Activated CD8-positive, alpha-beta T cell treated with anti-CD3 and anti-CD28 coated beads, Interleukin-2, amount 10 ng/mL, durations not matched to agents 7 days and 5 days (primary cell): ENCODE results near the gene RPL23. TPM values are rescaled to one million over a fixed set of nuclear protein-coding genes. Genes with fewer than 3 reads are reported as not detected.

Experiments
- ATAC-seq: fragments of 150-1000 bp; cut with Tn5 transposase; one replicate; pipeline ENCODE4 v1.10.0; 2021; ENCODE audit warnings: moderate library complexity
- CTCF ChIA-PET: fragments of 350-600 bp; sonication (Branson Sonifier 250); formaldehyde crosslinking; loops from one replicate; lab custom pipeline; 2021; ENCODE audit warnings: antibody characterized with exemption; lab: Charles Lee
- POLR2A ChIA-PET: fragments of 350-600 bp; sonication (Branson Sonifier 250); formaldehyde crosslinking; loops from one replicate; lab custom pipeline; 2021; ENCODE audit warnings: antibody characterized with exemption; lab: Charles Lee
- DNase-seq: peaks from one replicate; pipeline ENCODE4 v3.0.0-alpha.2; 2020
- H3K27ac Mint-ChIP-seq: one replicate; pipeline ENCODE4 v1.8.0; 2021; ENCODE audit warnings: mild to moderate bottlenecking, mixed read lengths
- H3K27me3 Mint-ChIP-seq: one replicate; pipeline ENCODE4 v1.8.0; 2021; ENCODE audit warnings: low read depth, mixed read lengths
- H3K36me3 Mint-ChIP-seq: one replicate; pipeline ENCODE4 v1.8.0; 2021; ENCODE audit warnings: low read depth, mixed read lengths
- H3K4me1 Mint-ChIP-seq: one replicate; pipeline ENCODE4 v1.8.0; 2021; ENCODE audit warnings: low read depth, mixed read lengths
- H3K4me3 Mint-ChIP-seq: one replicate; pipeline ENCODE4 v1.8.0; 2021; ENCODE audit warnings: mild to moderate bottlenecking, mixed read lengths
- H3K9me3 Mint-ChIP-seq: one replicate; pipeline ENCODE4 v1.8.0; 2022; ENCODE audit warnings: mixed read lengths; ENCODE audit not compliant: insufficient read depth
- total RNA-seq, 2 experiments: library from RNA; stranded (reverse); gene quantifications; one replicate each; pipeline ENCODE4 v1.2.3, GENCODE V29; 2021

Gene RPL23
- total RNA-seq, 2 experiments from 2014 or later, result 1,130 to 1,164 TPM

- Mint-ChIP-seq H3K9me3 (no peaks in the 10 kb centered on the region), H3K27me3 (no peaks in the 10 kb centered on the region), H3K36me3 (peaks cover 89% of the 10 kb centered on the region), H3K4me3 (peak overlapping the region; percentile 38), H3K4me1 (peaks cover 97% of the 10 kb centered on the region), H3K27ac (peak overlapping the region; percentile 94)
- ATAC-seq (peak; percentile 48), DNase-seq (peak; percentile 73)
- CTCF ChIA-PET, result interaction anchor here (1.1 to 2.0 kb wide), 6 partner anchors 12 to 281 kb away, joined by 3 to 15 read pairs (median 4); partner anchors contain the start of gene LASP1
- POLR2A ChIA-PET, result interaction anchor here (0.9 to 1.8 kb wide), 6 partner anchors 9 to 24 kb away, joined by 3 to 7 read pairs (median 4); partner anchors contain the start of gene LASP1
Measured at GRCh38 chr17:38893607-38894006, 40.1 kb upstream of the RPL23 start.

- Mint-ChIP-seq H3K27ac (peak overlapping the region; percentile 94), H3K9me3 (no peaks in the 10 kb centered on the region), H3K27me3 (no peaks in the 10 kb centered on the region), H3K4me1 (peaks cover 97% of the 10 kb centered on the region), H3K36me3 (peaks cover 89% of the 10 kb centered on the region), H3K4me3 (peak overlapping the region; percentile 43)
- ChIA-PET POLR2A (interaction anchor here (1.2 to 1.8 kb wide), 4 partner anchors 9 to 24 kb away, joined by 4 to 7 read pairs (median 4); partner anchors contain the start of gene LASP1), CTCF (interaction anchor here (1.1 to 2.0 kb wide), 6 partner anchors 12 to 282 kb away, joined by 3 to 15 read pairs (median 4); partner anchors contain the start of gene LASP1)
- ATAC-seq (peak; percentile 4), DNase-seq (no peak)
Measured at GRCh38 chr17:38893113-38893512, 39.6 kb upstream of the RPL23 start.

DNA sequence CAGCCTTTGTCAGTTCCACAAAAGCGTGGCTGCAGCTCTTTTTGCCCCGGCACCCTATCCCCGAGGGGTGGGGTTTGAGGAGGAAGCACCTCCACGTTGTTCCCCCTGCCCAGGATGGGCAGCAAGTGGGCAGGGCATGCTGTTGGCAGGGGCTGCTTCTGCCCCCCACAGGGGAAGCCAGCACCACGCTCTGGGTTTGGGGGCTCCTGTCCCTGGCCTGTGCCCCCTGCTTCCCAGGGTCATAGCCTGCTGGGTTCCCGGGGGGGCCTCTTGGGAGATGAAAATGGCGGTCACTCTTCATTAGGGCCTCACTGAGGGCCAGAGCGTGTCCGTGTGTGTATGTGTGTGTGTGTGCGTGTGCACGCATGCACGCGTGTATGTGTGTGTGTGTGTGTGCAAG is 39.1 kb upstream of the RPL23 start:
- ChIA-PET CTCF (interaction anchor here (1.2 to 1.6 kb wide), 4 partner anchors 11 to 272 kb away, joined by 4 to 12 read pairs (median 4); partner anchors contain the start of gene LASP1), POLR2A (interaction anchor here (1.0 to 1.7 kb wide), 6 partner anchors 8 to 32 kb away, joined by 4 to 7 read pairs (median 5); partner anchors contain the start of genes LASP1 and LASP1NB)
- peaks cover 97% of the 10 kb centered on the region for H3K4me1 Mint-ChIP-seq
- peaks cover 89% of the 10 kb centered on the region for H3K36me3 Mint-ChIP-seq
- H3K27ac Mint-ChIP-seq, result peak overlapping the region; percentile 94
- no peaks in the 10 kb centered on the region for H3K27me3 Mint-ChIP-seq
- no peaks in the 10 kb centered on the region for H3K9me3 Mint-ChIP-seq
- peak overlapping the region; percentile 43 for H3K4me3 Mint-ChIP-seq
- DNase-seq (no peak), ATAC-seq (no peak)

DNA sequence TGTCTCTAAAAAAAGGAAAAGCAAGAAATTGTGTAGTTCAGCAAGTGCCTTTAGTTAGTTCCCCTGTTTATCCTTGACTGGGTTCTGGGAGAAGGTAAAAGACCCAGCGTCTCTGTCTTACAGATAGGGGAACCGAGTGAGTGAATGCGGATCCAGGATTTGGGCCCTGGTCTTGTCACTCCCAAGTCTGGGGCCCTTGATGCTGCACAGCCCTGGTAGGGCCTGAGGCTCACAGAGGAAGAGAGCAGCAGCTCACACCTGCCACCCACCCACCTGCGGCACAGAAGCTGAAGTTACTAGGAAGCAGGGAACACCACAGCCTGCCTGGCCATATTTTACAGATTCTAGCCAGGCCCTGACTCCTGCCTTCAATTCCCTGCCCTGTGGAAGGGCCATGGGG is 38.6 kb upstream of the RPL23 start:
- Mint-ChIP-seq H3K27me3 (no peaks in the 10 kb centered on the region), H3K9me3 (no peaks in the 10 kb centered on the region), H3K4me1 (peaks cover 97% of the 10 kb centered on the region), H3K27ac (peak overlapping the region; percentile 94), H3K36me3 (peaks cover 87% of the 10 kb centered on the region), H3K4me3 (peak overlapping the region; percentile 32)
- ChIA-PET POLR2A (interaction anchor here (1.0 to 1.7 kb wide), 6 partner anchors 9 to 33 kb away, joined by 3 to 5 read pairs (median 4); partner anchors contain the start of genes LASP1 and LASP1NB), CTCF (interaction anchor here (0.9 to 1.6 kb wide), 4 partner anchors 11 to 273 kb away, joined by 3 to 6 read pairs (median 4); partner anchors contain the start of gene LASP1)
- DNase-seq (no peak), ATAC-seq (no peak)

GRCh38 chr17:38891441-38891840 is 37.9 kb upstream of the RPL23 start:
- H3K27ac Mint-ChIP-seq, result peak overlapping the region; percentile 94
- H3K9me3 Mint-ChIP-seq, result no peaks in the 10 kb centered on the region
- no peaks in the 10 kb centered on the region for H3K27me3 Mint-ChIP-seq
- peak overlapping the region; percentile 32 for H3K4me3 Mint-ChIP-seq
- CTCF ChIA-PET, result interaction anchor here (0.7 to 1.6 kb wide), 8 partner anchors 10 to 587 kb away, joined by 3 to 7 read pairs (median 4); partner anchors contain the start of genes LASP1 and LASP1NB
- H3K4me1 Mint-ChIP-seq, result peaks cover 96% of the 10 kb centered on the region
- DNase-seq (peak; percentile 42), ATAC-seq (peak; percentile 14)
- POLR2A ChIA-PET, result interaction anchor here (0.5 to 1.7 kb wide), 10 partner anchors 9 to 275 kb away, joined by 3 to 5 read pairs (median 4); partner anchors contain the start of genes ARL5C, LASP1, LASP1NB and RPL23
- H3K36me3 Mint-ChIP-seq, result peaks cover 87% of the 10 kb centered on the region

GRCh38 chr17:38890410-38890746 is 36.9 kb upstream of the RPL23 start:
- H3K27ac Mint-ChIP-seq, result peak overlapping the region; percentile 94
- peaks cover 87% of the 10 kb centered on the region for H3K36me3 Mint-ChIP-seq
- ChIA-PET CTCF (interaction anchor here (0.9 to 1.6 kb wide), 3 partner anchors 19 to 35 kb away, joined by 3 to 5 read pairs (median 5); partner anchors contain the start of genes LASP1 and LASP1NB), POLR2A (interaction anchor here (1.3 kb wide), 1 partner anchor 21 kb away, joined by 8 read pairs; the partner anchor contains the start of gene LASP1)
- H3K9me3 Mint-ChIP-seq, result no peaks in the 10 kb centered on the region
- H3K27me3 Mint-ChIP-seq, result no peaks in the 10 kb centered on the region
- ATAC-seq (peak; percentile 38), DNase-seq (peak; percentile 64)
- peaks cover 96% of the 10 kb centered on the region for H3K4me1 Mint-ChIP-seq
- H3K4me3 Mint-ChIP-seq, result peak overlapping the region; percentile 61

- H3K36me3 Mint-ChIP-seq, result peaks cover 89% of the 10 kb centered on the region
- no peak for ATAC-seq
Measured at GRCh38 chr17:38889745-38890409, 36.4 kb upstream of the RPL23 start.

GRCh38 chr17:38888842-38889241 is 35.3 kb upstream of the RPL23 start:
- H3K27ac Mint-ChIP-seq, result peak overlapping the region; percentile 75
- H3K27me3 Mint-ChIP-seq, result no peaks in the 10 kb centered on the region
- no peak overlapping the region for H3K4me3 Mint-ChIP-seq
- no peak for DNase-seq
- peaks cover 94% of the 10 kb centered on the region for H3K4me1 Mint-ChIP-seq
- ATAC-seq, result no peak
- ChIA-PET POLR2A (interaction anchor here (0.8 to 1.3 kb wide), 2 partner anchors 10 to 18 kb away, joined by 3 to 5 read pairs; no protein-coding TSS in a partner anchor), CTCF (interaction anchor here (1.6 kb wide), 1 partner anchor 18 kb away, joined by 5 read pairs; no protein-coding TSS in a partner anchor)
- peaks cover 84% of the 10 kb centered on the region for H3K36me3 Mint-ChIP-seq
- no peaks in the 10 kb centered on the region for H3K9me3 Mint-ChIP-seq

More at GRCh38 chr17:38889745-38890409, 36.4 kb upstream of the RPL23 start:
- Mint-ChIP-seq H3K27me3 (no peaks in the 10 kb centered on the region), H3K27ac (peak overlapping the region; percentile 94), H3K4me1 (peaks cover 98% of the 10 kb centered on the region), H3K9me3 (no peaks in the 10 kb centered on the region), H3K4me3 (peak overlapping the region; percentile 61)
- POLR2A ChIA-PET, result interaction anchor here (0.7 to 1.3 kb wide), 5 partner anchors 9 to 68 kb away, joined by 3 to 8 read pairs (median 4); partner anchors contain the start of gene LASP1
- CTCF ChIA-PET, result interaction anchor here (0.9 to 1.6 kb wide), 2 partner anchors 19 to 20 kb away, joined by 5 read pairs; partner anchors contain the start of gene LASP1
- no peak for DNase-seq

- CTCF ChIA-PET, result interaction anchor here (0.8 to 4.9 kb wide), 4 partner anchors 11 to 19 kb away, joined by 3 to 21 read pairs (median 6); partner anchors contain the start of gene LASP1
- DNase-seq (no peak), ATAC-seq (no peak)
- Mint-ChIP-seq H3K27me3 (no peaks in the 10 kb centered on the region), H3K4me3 (peak overlapping the region; percentile 28), H3K27ac (peak overlapping the region; percentile 76), H3K9me3 (no peaks in the 10 kb centered on the region), H3K36me3 (peaks cover 89% of the 10 kb centered on the region), H3K4me1 (peaks cover 94% of the 10 kb centered on the region)
- POLR2A ChIA-PET, result interaction anchor here (0.8 to 3.3 kb wide), 4 partner anchors 12 to 32 kb away, joined by 3 to 25 read pairs (median 8); partner anchors contain the start of genes LASP1 and RPL23
Measured at GRCh38 chr17:38886643-38887010, 33.1 kb upstream of the RPL23 start.

DNA sequence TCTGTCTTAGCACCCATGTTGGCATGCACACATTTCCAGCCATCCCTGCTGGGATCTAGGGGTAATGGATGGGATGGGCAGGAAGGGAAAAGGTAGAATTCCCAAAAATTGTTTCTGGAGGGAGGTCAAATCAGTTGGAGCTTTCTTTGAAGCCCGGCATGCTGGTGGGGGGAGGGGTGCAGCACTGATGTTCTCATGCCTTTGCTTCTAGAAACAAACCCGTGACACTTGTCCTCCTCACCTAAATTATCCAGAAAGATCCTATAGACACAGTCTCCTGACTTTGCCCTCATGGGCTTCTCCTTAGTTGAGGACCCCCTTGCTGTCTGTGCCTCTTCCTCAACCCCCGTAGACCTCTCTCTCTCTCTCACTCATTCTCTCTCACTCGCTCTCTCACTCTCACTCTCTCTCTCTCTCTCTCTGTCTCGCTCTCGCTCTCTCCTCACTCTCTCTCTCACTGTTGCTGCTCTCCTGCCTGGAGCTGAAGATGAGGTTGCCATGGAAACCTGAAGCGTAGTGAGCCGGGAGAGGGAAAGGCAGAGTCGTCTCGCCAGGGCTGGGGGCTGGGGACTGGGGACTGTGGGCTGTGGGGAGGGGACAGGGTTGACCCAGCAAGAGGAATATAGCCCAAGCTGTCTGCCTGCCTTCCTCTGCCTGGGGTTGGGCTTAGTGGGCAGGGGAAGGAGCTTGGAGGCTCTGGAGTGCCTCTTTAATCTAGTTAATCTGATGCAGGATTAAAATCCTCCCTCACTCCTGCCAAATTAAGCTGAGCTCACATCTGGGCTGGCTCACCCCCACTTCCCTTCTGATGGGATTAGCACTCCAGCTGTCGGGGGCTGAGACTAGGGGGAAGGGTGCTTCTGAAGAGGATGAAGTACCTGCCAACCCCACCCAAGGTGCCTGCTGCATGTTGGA is 32.5 kb upstream of the RPL23 start:
- H3K4me3 Mint-ChIP-seq, result peak overlapping the region; percentile 37
- no peaks in the 10 kb centered on the region for H3K27me3 Mint-ChIP-seq
- ChIA-PET CTCF (interaction anchor here (0.8 to 4.9 kb wide), 6 partner anchors 12 to 97 kb away, joined by 3 to 21 read pairs (median 4); partner anchors contain the start of gene LASP1), POLR2A (interaction anchor here (0.8 to 3.3 kb wide), 5 partner anchors 13 to 38 kb away, joined by 3 to 25 read pairs (median 6); partner anchors contain the start of genes LASP1 and LASP1NB)
- ATAC-seq, result no peak
- H3K27ac Mint-ChIP-seq, result peak overlapping the region; percentile 76
- no peak for DNase-seq
- H3K9me3 Mint-ChIP-seq, result no peaks in the 10 kb centered on the region
- H3K36me3 Mint-ChIP-seq, result peaks cover 90% of the 10 kb centered on the region
- peaks cover 94% of the 10 kb centered on the region for H3K4me1 Mint-ChIP-seq
